ENCODE results near the gene FBXL19. TPM values are rescaled to one million over a fixed set of nuclear protein-coding genes. Genes with fewer than 3 reads are reported as not detected.

The FBXL19 gene
- total and polyA plus RNA-seq, 2 donors (not counting 1 experiment from before 2014, with no cell fraction given): 9.0 to 25.0 TPM

- POLR2A ChIA-PET: interaction anchor here (0.6 to 2.6 kb wide), 9 partner anchors 11 to 68 kb away, joined by 3 to 15 read pairs (median 5); partner anchors contain the start of genes CTF1 and FBXL19
- H3K27me3 Mint-ChIP-seq: no peaks in the 10 kb centered on the region
- H3K27ac Mint-ChIP-seq: peak overlapping the region; percentile 97
- 22% methylated on average over 21 of the region's 23 CpGs for WGBS (ENCODE audit: insufficient coverage)
- CTCF ChIA-PET: interaction anchor here (0.6 to 5.7 kb wide), 12 partner anchors 18 to 309 kb away, joined by 3 to 36 read pairs (median 4); partner anchors contain the start of gene CTF1
- peaks cover 0 to 2% of the 10 kb centered on the region in 2 experiments for H3K36me3 ChIP-seq (replicated peaks in 1 of 2; ENCODE audit: control extremely low read depth in 1 of 2, control insufficient read depth in 1 of 2, extremely low read depth in 1 of 2, insufficient read depth in 2 of 2, low read length in 1 of 2)
- H3K9me3 ChIP-seq (ENCODE audit: control extremely low read depth in 1 of 3, control insufficient read depth in 2 of 3, insufficient read depth in 1 of 3, low read length in 2 of 3): no peaks in the 10 kb centered on the region
- H3K79me2 ChIP-seq (ENCODE audit: control insufficient read depth, insufficient read depth, low read length): peaks cover 18% of the 10 kb centered on the region
- peak overlapping the region; percentile 82 to 88 for H3K27ac ChIP-seq (ENCODE audit: low read length in 2 of 2)
- peaks cover 16 to 21% of the 10 kb centered on the region in 2 donors for H3K4me1 ChIP-seq (ENCODE audit: control insufficient read depth in 2 of 2, insufficient read depth in 2 of 2, low read length in 2 of 2)
- peak overlapping the region; percentile 97 for H3K4me3 Mint-ChIP-seq
- peak overlapping the region; percentile 76 for H3K4me2 ChIP-seq (replicated peaks; ENCODE audit: low read depth, low read length, poor library complexity, severe bottlenecking)
- H3K27me3 ChIP-seq (replicated peaks in 1 of 4; ENCODE audit: control extremely low read depth in 1 of 4, control insufficient read depth in 3 of 4, insufficient read depth in 4 of 4, low read length in 3 of 4): no peaks in the 10 kb centered on the region
- intact Hi-C loops (cut with micrococcal nuclease): loop anchor here (2.0 kb wide), 1 partner anchor 68 kb away; no protein-coding TSS in a partner anchor
- H3K9ac ChIP-seq (ENCODE audit: low read length): peak overlapping the region; percentile 97
- H3K4me1 Mint-ChIP-seq: peaks cover 36% of the 10 kb centered on the region
- no peak for TF ChIP-seq EZH2 (IDR thresholded peaks at IDR 0.05; ENCODE audit: borderline replicate concordance, insufficient read depth, low read depth, low read length, poor library complexity, severe bottlenecking)
- TF ChIP-seq CTCF (IDR thresholded peaks at IDR 0.05): no peak
- ATAC-seq (ENCODE audit: low read depth) (no peak), DNase-seq (no peak)
- H3K9me3 Mint-ChIP-seq (ENCODE audit: insufficient read depth): no peaks in the 10 kb centered on the region
- H2AFZ ChIP-seq (ENCODE audit: insufficient read depth, low read depth, low read length, poor library complexity, severe bottlenecking): peak overlapping the region; percentile 89
- H3K4me3 ChIP-seq (ENCODE audit: control extremely low read depth in 1 of 5, extremely low read depth in 1 of 5, insufficient read depth in 1 of 5, low read depth in 2 of 5, low read length in 4 of 5): peak overlapping the region; percentile 78 to 99 (median 81)
- H4K20me1 ChIP-seq (ENCODE audit: control insufficient read depth, insufficient read depth, low read length, poor library complexity, severe bottlenecking): no peaks in the 10 kb centered on the region
Observed at GRCh38 chr16:30874244-30874820, 49.0 kb upstream of the FBXL19 start.

Data from B cell (primary cell).